ENCODE data around the gene CCM2.

GRCh38 chr7:44982970-44983369, 17.0 kb upstream of the CCM2 start:
- no peak for TF ChIP-seq CTCF (IDR thresholded peaks at IDR 0.05)
- no peak for TF ChIP-seq POLR2A (IDR thresholded peaks at IDR 0.05)
- no peak for TF ChIP-seq EP300 (IDR thresholded peaks at IDR 0.05)
